Gastrocnemius medialis (tissue), 4 donors: ENCODE data around the gene NDUFS1. TPM values are rescaled to one million over a fixed set of nuclear protein-coding genes. Genes with fewer than 3 reads are reported as not detected.
"Not testable (repeated sequence)": the region's sequence is repeated elsewhere in the genome, so short reads cannot be mapped to it uniquely, and the experiment has no call there.

Source experiments
- ATAC-seq, 2 donors: fragments of 150-250 bp; one replicate each; pipeline ENCODE4 v1.9.1; 2016
- DNase-seq, 2 donors: peaks; one replicate each; pipeline ENCODE4 v3.0.0-alpha.2; 2019
- H3K27ac ChIP-seq, 4 donors: fragments of 200-600 bp; sonication (generic); 1 replicate in 1 of 4; 2 replicates in 3 of 4; pipeline ENCODE4 v1.5.1; 2016 to 2018; ENCODE audit warnings: mild to moderate bottlenecking in 2 of 4, moderate library complexity in 1 of 4
- H3K27me3 ChIP-seq, 3 donors: fragments of 200-600 bp; sonication (generic) in 2 of 3; 1 replicate in 1 of 3; 2 replicates in 2 of 3; pipeline versions ENCODE4 v1.5.1 to v1.6.0; 2016 to 2019; ENCODE audit warnings: mild to moderate bottlenecking in 1 of 3, moderate library complexity in 1 of 3
- H3K36me3 ChIP-seq, 2 donors: fragments of 200-600 bp; sonication (generic) in 1 of 2; one replicate each; pipeline ENCODE4 v1.5.1; 2017 to 2018
- H3K4me1 ChIP-seq, 2 donors: fragments of 200-600 bp; sonication (generic) in 1 of 2; one replicate each; pipeline ENCODE4 v1.5.1; 2016 to 2017; ENCODE audit warnings: mild to moderate bottlenecking in 2 of 2
- H3K4me3 ChIP-seq, 4 donors: fragments of 200-600 bp; sonication (generic) in 3 of 4; 1 replicate in 1 of 4; 2 replicates in 3 of 4; pipeline ENCODE4 v1.5.1; 2016 to 2019; ENCODE audit warnings: mild to moderate bottlenecking in 2 of 4
- H3K9me3 ChIP-seq, 3 donors: fragments of 200-600 bp; sonication (generic) in 2 of 3; 1 replicate in 1 of 3; 2 replicates in 2 of 3; pipeline ENCODE4 v1.5.1; 2016 to 2019
- POLR2A ChIP-seq, 2 donors: fragments of 450-650 bp; IDR thresholded peaks; one replicate each; pipeline ENCODE4 v1.6.1; 2017; ENCODE audit warnings: antibody characterized with exemption in 2 of 2, mild to moderate bottlenecking in 2 of 2, moderate library complexity in 2 of 2
- in situ Hi-C, 4 donors: fragments of 200-750 bp; cut with MboI; loops; one replicate each; pipeline versions ENCODE4 v1.15.0 to v1.8.0; 2017; ENCODE audit warnings: low sequenced_read_pairs in 4 of 4
- intact Hi-C: fragments of 100-400 bp; cut with DNase I; formaldehyde crosslinking; loops from one replicate; pipeline ENCODE4 v1.15.1; 2023; ENCODE audit warnings: low total_unique reads
- total RNA-seq, 4 donors: library from RNA; depleted of rRNA; stranded (reverse); fragments of >200 nt; gene quantifications; one replicate each; pipeline versions ENCODE4 v1.1.0 to v1.2.3, GENCODE V29; 2016
- TF ChIP-seq, protein P1 (sequence below), 5 experiments: fragments of 450-650 bp in 3 of 5; fragments of 200-600 bp in 2 of 5; sonication (generic) in 2 of 5; IDR thresholded peaks in 4 of 5; conservative IDR thresholded peaks in 1 of 5; 1 replicate in 4 of 5; 2 replicates in 1 of 5; pipeline ENCODE4 v1.5.1; 2016 to 2019; ENCODE audit warnings: antibody characterized with exemption in 5 of 5, mild to moderate bottlenecking in 3 of 5, moderate library complexity in 3 of 5

Gene NDUFS1
- total RNA-seq, 4 donors from 2014 or later, result 253 to 385 (median 275) TPM

GRCh38 chr2:206192157-206192556 lies 32.9 kb upstream of the NDUFS1 start:
- DNase-seq, result no peak
- H3K27ac ChIP-seq, result no peak overlapping the region
- no peak for TF ChIP-seq POLR2A (IDR thresholded peaks at IDR 0.05)
- TF ChIP-seq, protein P1, sequence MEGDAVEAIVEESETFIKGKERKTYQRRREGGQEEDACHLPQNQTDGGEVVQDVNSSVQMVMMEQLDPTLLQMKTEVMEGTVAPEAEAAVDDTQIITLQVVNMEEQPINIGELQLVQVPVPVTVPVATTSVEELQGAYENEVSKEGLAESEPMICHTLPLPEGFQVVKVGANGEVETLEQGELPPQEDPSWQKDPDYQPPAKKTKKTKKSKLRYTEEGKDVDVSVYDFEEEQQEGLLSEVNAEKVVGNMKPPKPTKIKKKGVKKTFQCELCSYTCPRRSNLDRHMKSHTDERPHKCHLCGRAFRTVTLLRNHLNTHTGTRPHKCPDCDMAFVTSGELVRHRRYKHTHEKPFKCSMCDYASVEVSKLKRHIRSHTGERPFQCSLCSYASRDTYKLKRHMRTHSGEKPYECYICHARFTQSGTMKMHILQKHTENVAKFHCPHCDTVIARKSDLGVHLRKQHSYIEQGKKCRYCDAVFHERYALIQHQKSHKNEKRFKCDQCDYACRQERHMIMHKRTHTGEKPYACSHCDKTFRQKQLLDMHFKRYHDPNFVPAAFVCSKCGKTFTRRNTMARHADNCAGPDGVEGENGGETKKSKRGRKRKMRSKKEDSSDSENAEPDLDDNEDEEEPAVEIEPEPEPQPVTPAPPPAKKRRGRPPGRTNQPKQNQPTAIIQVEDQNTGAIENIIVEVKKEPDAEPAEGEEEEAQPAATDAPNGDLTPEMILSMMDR (IDR thresholded peaks at IDR 0.05 in 4 of 5, conservative IDR thresholded peaks at IDR 0.05 in 1 of 5), result no peak
- H3K27me3 ChIP-seq, result no peaks in the 10 kb centered on the region
- in situ Hi-C loops (no loop called here), intact Hi-C loops (no loop called here)
- no peak for ATAC-seq
- no peaks in the 10 kb centered on the region for H3K9me3 ChIP-seq
- no peaks in the 10 kb centered on the region for H3K4me1 ChIP-seq
- H3K36me3 ChIP-seq, result no peaks in the 10 kb centered on the region
- no peak overlapping the region for H3K4me3 ChIP-seq

DNA sequence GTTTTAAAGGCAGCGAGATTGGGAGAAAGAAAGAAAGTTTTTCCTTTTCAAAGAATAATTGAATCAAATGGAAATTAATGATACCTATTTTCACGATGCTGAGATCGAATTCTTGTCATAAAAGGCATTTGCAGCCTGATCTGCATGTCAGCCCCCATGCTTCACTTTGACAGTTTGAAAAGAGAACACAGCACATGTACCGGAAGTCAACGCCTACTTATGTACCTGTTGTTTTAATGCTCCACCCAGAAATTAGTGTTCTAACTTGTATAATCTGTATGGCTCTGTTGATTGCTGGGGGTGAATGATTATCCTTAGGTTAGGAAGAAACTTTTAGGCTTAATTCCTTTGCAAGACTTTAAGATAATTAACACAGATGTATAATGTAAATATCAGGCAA lies 31.4 kb upstream of the NDUFS1 start:
- ATAC-seq, result no peak
- intact Hi-C loops, result no loop called here

GRCh38 chr2:206190111-206190510 lies 30.9 kb upstream of the NDUFS1 start:
- Histone ChIP-seq H3K27ac (no peak overlapping the region), H3K27me3 (no peaks in the 10 kb centered on the region), H3K4me1 (no peaks in the 10 kb centered on the region), H3K9me3 (no peaks in the 10 kb centered on the region), H3K36me3 (no peaks in the 10 kb centered on the region), H3K4me3 (no peak overlapping the region)
- no peak for TF ChIP-seq POLR2A (IDR thresholded peaks at IDR 0.05)
- TF ChIP-seq, protein P1 (IDR thresholded peaks at IDR 0.05 in 4 of 5, conservative IDR thresholded peaks at IDR 0.05 in 1 of 5), result no peak
- ATAC-seq, result no peak
- DNase-seq, result no peak
- intact Hi-C loops (no loop called here), in situ Hi-C loops (no loop called here)

More for the DNA sequence above, 31.4 kb upstream of the NDUFS1 start:
- H3K27ac ChIP-seq, result no peak overlapping the region
- no peak for DNase-seq
- H3K36me3 ChIP-seq, result no peaks in the 10 kb centered on the region
- no peak for TF ChIP-seq POLR2A (IDR thresholded peaks at IDR 0.05)
- TF ChIP-seq, protein P1 (IDR thresholded peaks at IDR 0.05 in 4 of 5, conservative IDR thresholded peaks at IDR 0.05 in 1 of 5), result no peak
- H3K4me3 ChIP-seq, result no peak overlapping the region
- H3K9me3 ChIP-seq, result no peaks in the 10 kb centered on the region
- H3K27me3 ChIP-seq, result no peaks in the 10 kb centered on the region
- in situ Hi-C loops, result no loop called here
- H3K4me1 ChIP-seq, result no peaks in the 10 kb centered on the region

DNA sequence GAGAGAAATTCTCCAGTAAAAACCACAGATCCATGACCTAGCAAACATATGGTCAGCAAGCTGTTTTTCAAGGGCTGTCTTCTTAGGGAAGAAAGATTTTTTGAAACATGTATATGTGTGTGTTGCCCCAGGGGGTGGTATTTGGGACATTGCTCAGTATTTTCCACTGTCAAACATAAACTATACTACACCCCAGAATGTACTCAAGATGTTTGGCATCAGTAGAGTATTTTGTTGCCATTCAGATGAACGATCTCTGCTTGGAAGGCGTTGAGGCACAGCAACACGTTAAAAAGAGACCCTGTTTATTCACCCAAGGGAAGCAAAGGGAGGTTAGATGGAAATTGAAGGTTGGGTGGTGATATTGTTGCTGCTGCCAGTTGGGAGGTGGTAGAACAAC lies 30.4 kb upstream of the NDUFS1 start:
- in situ Hi-C loops, result no loop called here
- Histone ChIP-seq H3K27ac (no peak overlapping the region), H3K9me3 (no peaks in the 10 kb centered on the region), H3K27me3 (no peaks in the 10 kb centered on the region), H3K4me3 (no peak overlapping the region), H3K36me3 (no peaks in the 10 kb centered on the region), H3K4me1 (no peaks in the 10 kb centered on the region)
- DNase-seq (no peak), ATAC-seq (no peak)
- TF ChIP-seq, protein P1 (IDR thresholded peaks at IDR 0.05 in 4 of 5, conservative IDR thresholded peaks at IDR 0.05 in 1 of 5), result no peak
- TF ChIP-seq POLR2A (IDR thresholded peaks at IDR 0.05), result no peak
- intact Hi-C loops, result no loop called here

DNA sequence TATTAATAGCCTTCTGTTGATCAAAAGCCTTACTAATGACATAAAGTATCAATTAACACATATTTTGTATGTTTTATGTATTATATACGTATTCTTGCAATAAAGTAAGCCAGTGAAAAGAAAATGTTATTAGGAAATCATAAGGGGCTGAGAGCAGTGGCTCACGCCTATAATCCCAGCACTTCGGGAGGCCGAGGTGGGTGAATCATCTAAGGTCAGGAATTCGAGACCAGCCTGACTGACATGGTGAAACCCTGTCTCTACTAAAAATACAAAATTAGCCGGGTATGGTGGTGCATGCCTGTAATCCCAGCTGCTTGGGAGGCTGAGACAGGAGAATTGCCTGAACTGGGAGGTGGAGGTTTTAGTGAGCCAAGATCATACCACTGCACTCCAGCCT lies 22.3 kb upstream of the NDUFS1 start:
- H3K4me3 ChIP-seq, H3K27me3 ChIP-seq, in situ Hi-C loops, H3K36me3 ChIP-seq, H3K9me3 ChIP-seq, H3K27ac ChIP-seq, ATAC-seq, DNase-seq, intact Hi-C loops, H3K4me1 ChIP-seq: not testable (repeated sequence)
